DMS114 treated with DMSO at 0.1 percent for 48 hours (cell line): Measurements from ENCODE around the gene PLXNA2.

Experiments used
- DNase-seq: peaks from one replicate; lab custom pipeline; 2025; ENCODE audit not compliant: unreplicated experiment; lab: John Stamatoyannopoulos, UW

The PLXNA2 gene

DNA sequence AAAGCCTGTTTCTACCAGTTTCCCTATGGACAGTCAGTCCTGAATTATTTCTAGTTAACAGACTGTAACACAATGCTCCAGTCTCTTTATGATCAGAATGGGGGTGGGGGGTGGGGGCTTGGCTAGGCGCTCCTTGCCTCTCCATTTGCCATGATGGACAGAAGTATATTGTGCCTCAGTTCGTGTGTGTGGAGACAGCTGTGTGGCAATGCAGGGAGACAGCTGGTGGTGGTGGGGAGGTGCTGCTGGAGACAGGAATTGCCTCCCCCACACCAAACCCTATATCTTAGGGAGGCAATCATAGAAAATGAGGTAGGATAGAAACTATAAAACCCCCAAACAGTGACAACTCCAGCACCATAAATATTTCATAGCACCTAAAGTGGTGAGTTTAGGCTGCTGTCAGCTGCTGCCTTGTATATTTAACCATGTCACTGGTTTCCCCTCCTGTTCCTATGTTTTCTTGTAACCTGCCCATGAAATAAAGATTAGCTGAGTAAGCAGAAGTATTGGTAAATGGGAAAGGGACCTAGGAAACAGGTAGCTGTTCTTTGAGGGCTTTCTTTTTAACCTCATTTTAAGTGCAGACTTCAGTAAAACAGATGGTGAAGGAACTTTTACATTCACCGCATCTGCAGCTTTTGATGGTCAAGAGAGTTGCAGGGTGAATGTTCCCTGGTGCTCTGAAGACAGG lies 3.4 kb downstream of the PLXNA2 start:
- DNase-seq: no peak

DNA sequence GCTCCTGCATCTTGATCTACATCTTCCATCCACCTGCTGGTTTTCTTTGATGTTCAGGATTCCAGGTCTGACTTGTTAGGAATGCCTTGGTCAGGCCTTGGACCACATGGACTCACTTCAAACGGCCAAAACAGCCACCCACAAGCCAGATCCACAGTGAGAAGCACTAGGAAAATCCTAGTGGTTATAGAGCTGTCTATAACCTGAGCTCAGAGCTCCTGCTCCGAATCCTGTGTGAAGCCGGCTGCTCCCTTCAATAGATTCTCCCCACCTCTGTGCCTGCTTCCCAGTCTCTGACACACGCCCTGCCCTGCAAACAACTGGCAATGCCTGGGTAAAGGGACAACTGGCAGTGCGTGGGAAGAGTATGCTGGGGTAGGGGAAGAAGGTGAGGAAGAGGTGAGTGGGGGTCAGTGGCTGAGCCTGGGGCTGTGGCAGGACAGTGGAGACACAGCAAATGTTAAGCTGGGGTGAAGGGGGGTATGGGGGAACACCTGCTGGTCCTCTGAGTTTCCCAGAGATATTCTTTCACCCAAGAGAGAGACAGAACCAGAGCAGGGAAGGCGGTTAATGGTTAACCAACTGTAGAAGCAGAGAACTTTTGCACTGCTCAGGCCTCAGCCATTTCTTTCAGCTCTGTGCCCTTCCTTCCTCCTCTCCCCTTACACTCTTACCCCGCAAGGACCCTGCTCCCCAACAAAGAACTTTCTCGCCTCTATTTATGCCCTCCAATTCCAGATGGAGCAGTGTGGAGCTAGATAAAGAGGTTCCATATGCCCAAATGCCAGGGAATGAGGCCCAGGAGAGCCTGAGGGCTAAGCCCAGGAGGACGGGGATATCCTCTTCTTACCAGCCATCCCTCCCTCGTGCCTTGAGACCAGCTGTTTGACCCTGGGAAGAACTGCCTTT lies 4.5 kb downstream of the PLXNA2 start:
- DNase-seq: no peak

DNA sequence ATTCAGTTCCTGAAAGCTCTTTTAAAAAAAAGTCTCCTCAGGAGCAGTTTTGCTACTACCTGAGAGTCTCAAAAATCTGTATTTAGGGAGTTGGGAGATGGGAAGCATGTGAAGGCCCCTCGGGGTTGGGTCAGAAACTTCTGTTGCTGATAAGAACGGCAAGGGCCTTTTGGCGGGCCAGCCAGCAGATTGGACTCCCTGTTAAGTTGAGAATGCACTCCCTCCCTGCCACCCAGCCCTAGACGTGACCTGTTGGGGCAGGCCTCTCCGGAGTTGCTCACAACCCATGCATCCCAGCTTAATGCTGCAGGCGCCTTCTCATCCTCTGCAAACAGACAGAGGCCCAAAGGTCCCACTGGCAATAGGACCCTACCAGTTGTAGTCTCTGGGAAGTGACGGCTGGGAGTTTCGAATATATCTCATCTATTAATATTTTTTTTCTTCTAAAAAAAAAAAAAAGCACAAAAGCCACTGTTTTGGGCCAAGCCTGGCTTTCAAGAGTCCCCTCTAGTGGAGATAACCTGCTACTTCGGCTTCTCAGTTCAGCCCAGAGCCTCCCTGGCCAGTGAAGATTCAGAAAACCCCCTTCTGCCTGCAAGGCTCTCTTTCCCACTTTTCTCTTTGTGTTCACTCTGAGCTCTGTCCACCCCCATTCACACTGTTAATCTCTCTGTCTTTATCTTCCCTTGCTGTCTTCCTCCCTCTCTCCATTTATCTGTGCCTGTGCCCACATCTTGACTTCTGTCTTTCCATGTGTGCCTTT lies 5.3 kb downstream of the PLXNA2 start:
- DNase-seq: peak; percentile 12

DNA sequence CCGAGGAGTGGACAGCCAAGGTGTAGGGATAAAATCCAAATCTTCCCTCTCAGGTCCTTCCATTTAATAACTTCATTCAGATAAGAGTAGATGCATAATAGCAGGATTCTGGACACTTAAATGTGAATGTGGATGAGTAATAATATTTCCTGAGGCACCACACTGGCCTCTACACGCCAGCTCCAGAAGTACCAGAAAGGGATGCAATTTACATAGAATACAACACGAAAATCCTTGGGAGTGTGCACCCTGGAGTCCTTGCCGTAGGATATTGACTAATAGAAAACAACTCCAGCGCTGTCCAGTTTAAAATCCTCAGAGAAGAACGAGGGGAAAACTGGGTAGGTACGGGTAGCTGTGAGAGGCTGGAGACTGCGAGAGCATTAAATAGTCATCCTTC lies 6.9 kb downstream of the PLXNA2 start:
- no peak for DNase-seq

DNA sequence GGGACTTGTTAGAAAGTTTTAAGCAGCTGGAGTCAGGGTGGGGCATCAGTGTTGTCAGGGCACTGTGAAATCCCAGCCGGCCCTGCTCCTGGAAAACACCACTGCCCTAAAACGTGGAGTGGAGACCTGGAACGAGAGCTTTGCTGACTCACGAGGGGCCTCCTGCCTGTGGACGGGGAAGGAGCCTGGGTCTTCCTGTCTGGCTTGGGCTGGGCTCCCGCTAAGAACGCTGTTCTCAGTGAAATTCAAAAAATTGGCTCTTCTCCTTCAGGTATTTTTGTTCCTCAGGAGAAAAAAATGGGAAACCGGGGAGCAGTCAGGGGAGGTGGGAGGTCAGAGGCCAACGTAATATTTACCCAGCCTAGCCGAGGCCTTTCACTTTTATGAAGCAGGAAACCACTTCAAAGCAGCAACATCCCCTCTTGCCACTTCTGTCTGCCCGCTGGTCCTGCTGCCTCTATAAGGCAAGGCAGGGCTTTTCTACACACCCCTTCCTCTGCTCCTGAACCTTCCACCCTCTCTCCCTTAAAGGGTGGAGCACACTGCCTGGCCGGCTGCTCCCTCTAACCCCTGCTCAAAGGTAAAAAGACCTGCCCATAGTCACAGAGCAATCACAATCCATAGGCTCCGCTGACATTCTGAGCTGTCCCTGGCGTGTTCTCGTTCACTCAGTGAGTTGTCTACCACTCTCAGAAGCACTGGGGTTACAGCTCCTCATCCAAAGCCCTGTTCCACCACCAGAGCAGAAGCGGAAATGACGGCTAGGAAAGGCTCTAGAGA lies 8.0 kb downstream of the PLXNA2 start:
- no peak for DNase-seq

DNA sequence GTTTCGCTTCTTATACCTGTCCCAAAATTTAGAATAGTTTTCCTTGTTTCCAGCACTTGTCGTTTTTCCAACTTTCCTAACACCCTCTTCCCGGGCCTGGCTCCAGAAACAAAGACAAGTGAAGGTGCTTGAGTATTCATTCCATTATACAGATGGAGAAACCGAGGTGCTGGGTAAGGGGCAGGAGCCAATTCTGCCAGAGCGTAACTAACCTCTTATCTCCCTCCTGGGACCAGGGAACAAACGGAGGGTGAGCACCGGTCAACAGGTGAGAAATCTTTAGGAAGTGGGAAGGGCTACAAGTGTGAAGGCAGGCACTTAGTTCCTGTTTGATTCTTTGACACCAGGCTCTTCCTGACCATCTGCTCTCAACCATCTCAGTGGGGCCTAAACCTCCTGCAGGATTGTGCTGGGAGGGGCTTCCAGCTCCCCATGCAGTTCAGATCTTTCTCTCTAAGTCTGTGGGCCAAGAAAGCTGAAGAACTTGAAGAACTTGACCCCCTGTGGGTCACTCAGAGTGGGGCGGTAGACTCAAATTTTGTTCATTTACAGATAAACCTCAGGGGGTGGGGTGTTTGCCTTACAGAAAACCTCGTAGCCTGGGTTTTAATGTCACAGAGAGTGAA lies 8.7 kb downstream of the PLXNA2 start:
- no peak for DNase-seq

DNA sequence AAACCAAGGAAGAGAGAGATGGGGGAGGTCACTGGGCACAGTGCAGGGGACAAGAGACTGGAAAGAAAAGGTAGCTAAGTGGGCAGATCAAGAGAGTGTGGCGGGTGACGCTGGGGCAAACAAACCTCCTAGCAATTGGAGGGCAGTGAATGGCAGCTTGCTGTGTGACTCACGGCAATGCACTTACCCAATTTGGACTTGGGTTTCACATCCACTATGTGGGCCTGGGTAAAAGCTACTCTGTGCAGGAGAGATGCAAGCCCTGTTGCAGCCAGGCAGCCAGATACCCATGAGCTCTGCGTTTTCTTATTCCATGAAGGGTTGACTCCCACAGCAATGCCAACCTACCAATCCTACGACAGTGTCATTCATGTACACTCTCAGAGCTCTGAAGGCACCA lies 9.5 kb downstream of the PLXNA2 start:
- no peak for DNase-seq

DNA sequence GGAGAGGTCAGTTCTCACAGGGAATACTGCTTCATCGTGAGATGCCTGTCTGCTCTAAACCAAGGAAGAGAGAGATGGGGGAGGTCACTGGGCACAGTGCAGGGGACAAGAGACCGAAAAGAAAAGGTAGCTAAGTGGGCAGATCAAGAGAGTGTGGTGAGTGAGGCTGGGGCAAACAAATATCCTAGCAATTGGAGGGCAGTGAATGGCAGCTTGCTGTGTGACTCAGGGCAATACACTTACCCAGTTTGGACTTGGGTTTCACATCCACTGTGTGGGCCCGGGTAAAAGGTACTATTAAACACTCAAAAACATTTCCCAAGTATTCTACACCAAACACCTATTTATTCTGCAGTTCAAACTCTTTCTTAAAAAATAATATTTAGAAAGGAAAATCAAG lies 10.2 kb downstream of the PLXNA2 start:
- no peak for DNase-seq

DNA sequence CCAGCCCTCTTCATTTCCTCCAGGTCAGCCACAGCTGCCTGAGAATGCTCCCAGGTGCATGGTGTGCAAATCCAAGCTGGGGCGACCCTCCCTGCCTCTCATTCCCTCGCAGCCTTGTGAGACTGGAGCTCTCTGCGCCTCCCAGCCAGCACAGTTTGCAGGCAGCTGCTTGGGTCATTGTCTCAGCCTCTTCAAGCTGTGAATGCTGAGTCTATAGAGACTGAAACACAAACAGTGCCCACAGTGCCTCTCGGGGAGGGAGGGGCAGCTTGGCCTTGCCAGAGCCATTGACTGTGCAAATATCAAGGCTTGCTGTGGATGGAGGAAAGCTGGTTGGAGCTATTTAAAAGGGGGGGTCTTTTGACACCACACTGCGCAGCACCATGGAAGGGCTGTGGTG lies 10.6 kb downstream of the PLXNA2 start:
- no peak for DNase-seq

DNA sequence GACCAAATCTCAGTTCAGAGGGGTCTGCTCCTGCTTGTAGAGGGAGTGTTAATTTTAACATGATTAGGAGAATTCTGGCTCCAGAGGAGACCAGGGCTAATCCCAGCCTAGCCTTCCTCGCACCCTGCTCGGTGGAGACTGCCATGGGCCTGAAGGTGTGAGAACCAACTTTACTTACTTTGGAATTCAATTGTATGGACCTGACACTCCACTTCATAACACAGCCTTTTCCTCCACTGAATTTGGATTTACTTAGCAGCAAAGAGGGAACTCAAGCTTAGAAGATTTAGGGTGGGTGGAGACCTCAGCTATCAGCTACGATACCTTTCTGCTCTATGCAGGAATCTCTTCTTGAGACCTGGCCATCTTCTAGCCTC lies 11.5 kb downstream of the PLXNA2 start:
- DNase-seq: no peak

DNA sequence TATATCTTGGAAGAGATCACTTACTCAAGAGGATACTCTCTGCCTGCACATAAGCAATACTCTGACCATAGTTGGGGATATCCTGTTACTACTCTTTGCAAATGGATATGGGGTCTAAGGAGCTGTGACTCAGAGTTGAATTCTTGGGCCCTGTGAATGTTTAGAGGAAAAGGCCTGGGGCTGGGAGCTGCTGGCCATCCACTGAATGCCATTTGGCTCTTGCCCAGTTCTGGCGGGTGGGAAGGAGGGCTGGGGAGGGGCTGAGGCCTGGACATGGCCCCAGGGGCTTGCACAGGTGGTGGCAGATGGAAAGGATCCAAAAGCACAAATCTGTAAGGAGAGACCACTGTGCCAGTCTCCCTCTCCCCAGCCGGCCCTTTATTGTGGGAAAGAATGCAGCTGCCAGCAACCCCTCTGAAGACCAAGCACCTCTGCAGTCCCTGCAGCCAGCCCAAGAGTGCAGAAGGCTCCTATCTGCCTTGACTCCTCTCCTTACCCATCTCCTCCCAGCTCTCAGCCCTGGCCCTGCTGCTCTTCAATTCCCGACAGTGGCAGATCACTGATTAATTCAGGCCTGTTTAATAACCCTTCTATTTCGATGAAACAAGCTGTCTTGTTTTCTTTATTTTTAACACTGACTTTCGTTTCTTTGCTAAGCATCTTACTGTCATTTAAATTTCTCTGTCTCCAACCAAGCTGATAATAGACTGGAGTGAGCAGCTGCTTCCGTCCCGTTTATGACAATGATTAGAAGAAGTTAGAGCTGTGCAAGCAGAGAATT lies 12.1 kb downstream of the PLXNA2 start:
- DNase-seq: no peak

DNA sequence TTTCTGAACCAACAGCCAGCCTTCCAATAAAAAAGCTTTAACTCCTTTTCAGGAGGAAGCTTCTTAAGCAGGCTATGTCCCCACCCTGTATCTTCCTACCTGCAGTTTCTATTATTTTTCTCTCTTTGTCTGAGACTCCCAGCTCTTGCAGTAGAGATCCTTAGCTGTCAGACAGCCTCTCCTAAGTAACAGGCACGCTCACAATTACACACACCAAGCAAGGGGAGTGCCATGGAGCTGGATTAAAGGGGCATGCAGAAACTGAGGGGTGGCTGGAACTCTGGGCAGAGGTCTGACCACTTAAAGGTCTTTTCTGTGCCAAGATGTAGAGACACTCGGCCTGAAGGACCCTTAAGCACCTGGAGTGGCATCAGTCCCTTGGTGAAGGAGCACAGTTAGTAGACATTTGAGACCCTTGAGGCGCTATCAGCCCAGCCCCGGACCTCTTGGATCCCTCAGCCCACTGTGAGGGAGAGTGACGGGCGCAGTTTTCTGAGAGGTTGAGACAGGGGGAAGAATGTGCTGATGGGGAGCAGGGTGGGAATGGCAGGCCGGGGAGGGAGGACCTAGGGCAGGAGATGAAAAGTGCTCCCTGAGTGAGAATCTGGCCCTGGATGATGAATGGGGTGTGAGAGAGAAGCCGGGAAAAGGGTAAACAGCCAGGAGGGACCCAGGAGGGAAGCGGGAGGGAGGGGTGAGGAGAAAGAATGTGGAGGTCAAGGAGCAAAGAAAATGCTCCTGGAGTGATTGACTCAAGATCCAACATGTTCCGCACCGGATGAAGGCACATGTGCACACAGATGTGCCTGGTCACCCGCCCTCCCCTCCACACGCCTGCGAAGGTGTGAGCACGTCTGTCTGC lies 13.3 kb downstream of the PLXNA2 start:
- no peak for DNase-seq

DNA sequence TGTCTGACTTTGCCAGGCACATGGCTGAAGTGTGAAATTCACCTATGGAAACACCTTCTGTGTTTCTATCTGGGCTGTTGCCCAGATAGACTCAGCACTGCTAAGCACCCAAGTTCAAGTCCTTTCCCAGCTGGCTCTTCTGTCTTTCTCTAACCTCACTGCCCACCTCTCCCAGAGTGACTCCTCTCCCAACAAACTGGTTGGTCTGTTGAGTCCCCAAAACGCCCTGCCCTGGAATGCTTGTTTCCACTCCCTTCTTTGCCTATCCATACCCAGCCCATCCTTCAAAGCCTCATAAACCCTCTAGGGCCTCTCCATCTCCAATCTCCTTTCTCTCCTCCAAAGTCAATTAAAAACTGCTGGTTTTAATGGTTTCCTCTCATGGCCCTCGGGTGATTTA lies 15.6 kb downstream of the PLXNA2 start:
- DNase-seq: no peak

DNA sequence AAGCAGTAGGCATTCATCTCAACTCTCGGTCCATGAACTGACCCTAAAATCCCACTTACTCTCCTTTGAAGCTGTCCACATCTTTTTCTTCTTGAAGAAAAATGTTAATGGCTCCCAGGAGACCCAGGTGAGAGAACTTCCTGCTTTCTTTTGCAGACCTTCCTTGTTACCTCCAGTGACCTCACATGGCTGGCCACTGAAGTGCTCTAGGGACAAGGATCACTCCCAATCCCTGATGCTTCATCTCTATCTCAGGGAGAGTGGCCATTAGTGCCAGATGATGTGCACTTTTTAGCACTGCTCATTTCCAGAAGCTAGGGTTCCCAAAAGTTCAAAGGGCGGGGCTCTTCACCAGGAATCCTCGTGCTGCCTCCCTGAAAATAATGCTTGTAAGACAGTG lies 16.2 kb downstream of the PLXNA2 start:
- no peak for DNase-seq

DNA sequence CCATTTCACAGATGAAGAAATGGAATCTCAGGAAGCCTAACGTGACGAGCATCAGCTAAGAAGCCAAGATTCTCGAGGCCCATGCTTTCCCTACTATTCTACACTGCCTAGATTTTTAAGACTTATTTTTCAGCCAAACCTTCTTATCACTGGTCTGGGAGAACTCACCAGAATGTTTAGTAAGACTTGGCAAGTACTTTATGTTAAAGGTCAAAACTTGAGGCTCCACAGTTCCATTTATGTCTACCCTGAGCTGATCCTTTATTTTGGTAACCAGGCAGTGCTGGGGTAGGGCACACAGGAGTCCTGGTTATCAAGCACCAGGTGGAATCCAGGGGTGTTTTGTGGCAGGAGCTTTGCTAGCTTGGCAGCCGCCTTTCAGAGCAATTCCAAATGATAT lies 16.8 kb downstream of the PLXNA2 start:
- no peak for DNase-seq

DNA sequence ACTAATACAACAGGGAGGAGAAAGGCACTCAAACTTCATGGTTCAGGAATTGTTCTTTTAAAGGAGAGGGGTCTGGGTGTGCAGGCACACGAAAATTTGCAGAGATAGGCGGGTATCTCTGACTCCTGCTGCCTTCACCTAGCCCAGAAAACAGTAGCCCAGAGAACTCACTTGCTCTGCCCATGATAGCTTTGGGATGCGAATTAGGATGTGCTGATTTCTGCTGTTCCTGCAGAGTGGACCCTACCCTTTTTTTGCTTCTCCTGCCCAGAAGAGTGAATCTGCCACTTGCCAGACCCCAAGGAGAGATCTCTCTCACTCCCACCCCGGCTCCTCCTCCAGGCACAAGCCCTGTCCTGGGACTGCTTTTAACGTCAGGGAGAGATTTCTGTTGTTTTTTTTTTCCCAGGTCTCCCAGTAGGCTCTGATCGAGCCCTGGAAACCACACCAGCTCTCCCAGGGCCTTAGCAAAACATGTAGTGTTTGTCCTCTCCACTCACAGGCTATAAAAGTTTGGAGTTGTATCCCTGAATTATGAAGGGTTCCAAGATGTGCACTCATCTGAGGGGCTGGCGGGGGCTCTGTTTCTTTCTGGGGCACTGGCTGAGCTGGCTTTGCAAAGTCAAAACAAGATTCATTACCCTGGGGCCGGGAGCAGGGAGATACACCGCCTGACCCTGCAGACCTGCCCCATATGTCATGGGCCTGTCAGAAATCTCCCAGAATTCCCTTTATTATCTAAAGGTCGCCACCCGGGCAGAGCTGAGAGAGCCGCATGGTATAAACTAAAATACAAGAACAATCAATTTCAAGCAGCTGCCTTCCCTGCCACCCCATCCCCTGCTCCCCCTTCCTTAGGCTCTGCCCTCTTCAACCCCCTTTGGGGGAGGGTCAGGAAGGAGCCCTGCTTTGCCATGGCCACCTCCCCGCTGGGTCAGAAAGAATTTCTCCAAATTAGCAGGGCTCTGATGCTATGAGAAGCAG lies 17.9 kb downstream of the PLXNA2 start:
- no peak for DNase-seq

DNA sequence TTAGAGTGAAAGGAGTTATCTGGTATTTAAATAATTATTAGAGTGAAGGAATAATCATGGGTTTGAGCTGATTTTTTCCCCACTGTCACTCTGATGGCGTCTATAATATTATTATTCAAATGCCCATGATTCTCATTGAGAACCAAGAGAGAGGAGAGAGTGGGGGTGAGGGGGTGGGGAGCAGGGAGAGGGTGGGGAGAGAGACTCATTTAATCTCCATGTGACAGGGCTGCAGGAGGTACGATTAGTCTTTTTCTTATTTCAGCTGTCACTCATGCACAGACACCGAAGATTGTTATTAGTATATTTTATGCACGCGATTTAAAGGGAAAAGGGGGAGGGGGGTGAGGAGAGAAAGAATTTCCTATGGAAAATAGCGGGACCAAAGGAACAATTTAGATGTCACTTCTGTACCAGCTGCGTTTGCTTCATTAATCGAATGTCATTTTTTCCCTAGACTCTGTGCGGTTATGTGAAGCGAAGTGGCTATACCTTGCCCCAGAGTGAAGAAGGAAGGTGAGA lies 19.9 kb downstream of the PLXNA2 start:
- DNase-seq: no peak
